SHP77 (cell line): ENCODE data around the gene CCDC192.
"Not testable (repeated sequence)": the region's sequence is repeated elsewhere in the genome, so short reads cannot be mapped to it uniquely, and the experiment has no call there.

Source experiments
- DNase-seq, 2 experiments: peaks; one replicate each; lab custom pipeline; 2025; lab: John Stamatoyannopoulos, UW

Gene CCDC192

DNA sequence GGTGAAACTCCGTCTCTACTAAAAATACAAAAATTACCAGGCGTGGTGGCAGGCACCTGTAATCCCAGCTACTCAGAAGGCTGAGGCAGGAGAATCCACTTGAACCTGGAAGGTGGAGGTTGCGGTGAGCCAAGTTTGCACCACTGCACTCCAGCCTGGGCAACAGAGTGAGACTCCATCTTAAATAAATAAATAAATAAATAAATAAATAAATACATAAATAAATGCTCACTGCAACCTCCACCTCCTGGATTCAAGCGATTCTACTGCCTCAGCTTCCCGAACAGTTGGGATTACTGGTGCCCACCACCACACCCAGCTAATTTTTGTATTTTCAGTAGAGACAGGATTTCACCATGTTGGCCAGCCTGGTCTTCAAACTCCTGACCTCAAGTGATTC, 144.4 kb downstream of the CCDC192 start:
- DNase-seq = not testable (repeated sequence)

DNA sequence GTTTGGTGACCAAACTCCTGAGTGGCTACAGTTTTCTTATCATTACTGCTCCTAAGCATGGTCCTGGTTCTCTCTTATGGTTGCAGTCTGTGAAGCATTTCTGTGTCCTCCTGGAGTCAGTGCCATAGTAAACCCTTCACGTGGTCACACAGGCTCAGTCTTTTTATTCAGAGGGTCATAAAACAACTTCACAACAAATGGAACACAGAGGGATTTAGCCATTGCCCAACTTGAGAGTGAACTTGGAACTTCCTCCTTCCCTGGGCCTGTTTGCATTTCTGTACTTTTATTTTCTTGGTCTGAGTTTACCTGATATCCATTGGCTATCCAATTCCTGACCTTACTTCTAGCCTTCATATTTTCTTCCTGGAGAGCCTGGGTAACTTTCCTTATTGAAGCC, 144.9 kb downstream of the CCDC192 start:
- DNase-seq = no peak

DNA sequence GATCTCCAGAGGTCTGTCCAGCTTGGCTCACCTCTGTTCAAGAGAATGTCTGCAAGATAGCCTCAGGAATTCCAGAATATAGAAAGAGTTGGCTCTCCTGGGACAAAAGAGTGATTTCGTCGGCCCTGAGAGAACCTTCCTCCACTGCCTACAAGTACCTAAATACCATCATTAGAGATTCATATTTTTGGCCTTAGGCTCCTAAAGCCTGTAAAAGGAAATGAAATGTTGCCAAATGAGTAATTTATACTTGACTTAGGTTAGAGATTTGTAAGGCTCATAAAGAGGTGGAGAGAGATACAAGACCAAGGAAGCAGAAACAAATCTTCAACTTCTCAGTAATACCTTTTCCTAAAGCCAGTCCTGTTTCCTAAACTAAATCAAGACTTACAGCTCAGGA, 146.2 kb downstream of the CCDC192 start:
- DNase-seq = no peak

DNA sequence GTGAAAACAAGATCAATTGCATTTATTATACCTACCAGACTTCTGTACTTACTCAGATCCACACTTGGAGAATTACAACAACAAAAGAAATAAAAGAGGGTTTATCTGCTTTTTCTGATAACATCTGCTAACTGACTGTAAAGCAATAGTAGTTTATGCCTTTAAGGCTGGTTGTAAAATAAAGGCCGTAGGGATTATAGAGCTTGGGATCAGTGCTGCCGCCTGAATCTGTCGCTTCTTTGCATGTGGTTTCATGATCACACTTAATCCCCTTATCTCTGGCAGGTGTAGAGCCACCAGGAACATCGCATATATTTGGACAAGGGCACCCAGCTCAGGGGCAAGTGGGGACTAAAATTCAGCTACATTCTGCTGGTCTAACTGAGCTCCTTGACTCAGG, 146.7 kb downstream of the CCDC192 start:
- DNase-seq = no peak

DNA sequence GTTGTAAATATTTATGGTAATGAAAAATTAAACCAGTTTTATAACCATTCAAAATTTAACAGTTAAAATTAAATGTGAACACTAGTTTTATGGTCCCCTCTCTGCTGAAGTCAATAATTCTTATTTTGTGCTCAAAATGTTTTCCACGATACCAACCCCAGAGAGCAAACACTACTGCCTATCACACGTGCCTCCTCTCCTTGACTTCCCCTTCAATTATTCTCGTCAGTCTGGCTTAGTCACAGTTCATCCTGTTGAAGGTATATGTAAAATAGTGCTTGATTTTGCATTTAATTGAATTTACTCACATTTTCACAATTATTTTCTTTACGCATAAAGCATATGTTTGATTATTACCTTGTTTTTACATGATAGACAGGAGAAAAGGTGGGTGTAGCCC, 148.8 kb downstream of the CCDC192 start:
- no peak for DNase-seq

DNA sequence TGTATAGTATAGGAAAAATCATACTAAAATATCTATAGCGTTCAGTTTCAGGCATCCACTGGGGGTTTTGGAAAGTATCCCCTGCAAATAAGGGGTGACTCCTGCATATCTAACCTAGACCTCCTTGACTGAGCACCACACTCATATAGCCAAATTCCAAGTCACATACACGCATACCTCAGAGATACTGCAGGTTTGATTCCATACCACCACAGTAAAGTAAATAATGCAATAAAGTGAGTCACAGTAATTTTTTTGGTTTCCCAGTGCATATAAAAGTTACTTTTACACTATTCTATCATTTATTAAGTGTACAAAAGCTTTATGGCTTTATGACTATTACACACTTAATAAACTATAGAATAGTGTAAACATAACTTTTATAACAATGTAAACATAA, 151.3 kb downstream of the CCDC192 start:
- no peak for DNase-seq

DNA sequence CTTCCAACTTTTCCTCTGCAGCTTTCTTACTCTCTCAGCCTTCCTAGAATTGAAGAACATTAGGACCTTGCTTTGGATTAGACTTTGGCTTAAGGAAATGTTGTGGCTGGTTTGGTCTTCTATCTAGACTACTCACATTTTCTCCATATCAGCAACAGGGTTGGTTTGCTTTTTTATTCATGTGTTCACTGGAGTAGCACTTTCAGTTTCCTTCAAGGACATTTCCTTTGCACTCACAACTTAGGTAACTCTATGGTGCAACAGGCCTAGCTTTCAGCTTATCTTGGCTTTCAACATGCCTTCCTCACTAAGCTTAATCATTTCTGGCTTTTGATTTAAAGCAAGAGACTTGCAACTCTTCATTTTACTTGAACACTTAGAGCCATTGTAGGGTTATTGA, 153.1 kb downstream of the CCDC192 start:
- no peak for DNase-seq

DNA sequence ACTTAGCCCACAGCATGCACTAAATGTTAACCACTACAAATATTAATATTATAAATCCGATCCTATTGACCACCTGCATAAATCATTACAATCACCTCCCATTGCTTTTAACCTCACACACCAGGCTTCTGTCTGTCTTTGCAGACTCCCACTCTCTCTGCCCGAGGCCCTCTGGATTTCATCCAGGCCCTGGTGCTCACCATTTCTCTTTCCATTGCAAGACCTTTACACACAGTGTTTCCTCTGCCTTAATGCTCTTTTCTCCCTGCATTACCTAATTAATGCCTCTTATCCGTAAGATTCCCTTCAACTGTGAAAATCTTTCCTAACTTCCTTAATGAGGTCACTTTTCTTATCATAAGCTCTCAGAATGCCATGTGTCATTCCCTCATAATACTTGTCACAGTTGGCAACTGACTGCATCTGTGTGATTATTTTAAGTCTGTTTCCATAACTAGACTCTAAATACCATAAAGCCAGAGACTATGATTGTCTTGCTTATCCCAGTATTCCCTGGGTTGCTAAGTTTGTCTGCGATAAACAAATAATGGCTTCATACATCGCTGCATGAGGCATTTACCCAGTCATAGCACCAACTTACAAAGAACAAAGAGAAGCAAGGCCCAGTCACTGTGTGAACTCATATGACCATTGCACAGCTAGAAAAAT, 155.1 kb downstream of the CCDC192 start:
- no peak for DNase-seq

DNA sequence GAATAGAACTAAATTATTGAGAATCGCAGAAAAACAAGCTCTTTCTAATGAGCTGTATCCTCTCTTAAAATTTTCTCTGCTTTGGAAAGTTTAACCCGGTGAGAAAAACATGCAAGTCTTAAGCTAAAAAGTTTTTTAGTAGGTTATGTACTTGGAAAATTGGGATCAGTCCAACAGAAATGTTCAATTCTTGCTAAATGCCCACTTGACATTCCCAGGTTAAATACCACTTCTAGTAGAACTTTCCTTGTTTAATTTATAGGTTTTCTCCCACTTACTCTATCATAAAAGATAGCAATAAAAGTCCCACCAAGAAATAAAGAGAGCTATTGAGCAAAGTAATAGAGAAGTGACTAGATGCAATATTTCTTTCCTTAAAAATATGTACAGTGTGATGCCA, 157.1 kb downstream of the CCDC192 start:
- DNase-seq = no peak

DNA sequence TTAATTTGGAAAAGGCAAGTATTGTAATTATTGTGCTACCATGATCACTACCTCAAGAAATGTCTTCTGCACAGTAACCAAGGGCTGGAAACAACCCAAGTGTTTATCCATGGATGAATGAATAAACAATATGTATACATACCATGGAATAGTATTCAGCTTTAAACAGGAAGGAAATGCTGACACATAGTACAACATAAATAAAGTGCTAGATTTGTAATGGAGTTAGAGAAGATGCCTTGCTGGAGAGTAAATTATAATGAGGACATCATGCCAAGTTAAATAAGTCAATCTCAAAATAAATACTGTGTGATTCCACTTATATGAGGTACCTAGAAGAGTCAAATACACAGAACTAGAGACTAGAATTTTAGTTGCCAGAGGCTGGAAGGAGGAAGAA, 160.0 kb downstream of the CCDC192 start:
- DNase-seq = no peak

DNA sequence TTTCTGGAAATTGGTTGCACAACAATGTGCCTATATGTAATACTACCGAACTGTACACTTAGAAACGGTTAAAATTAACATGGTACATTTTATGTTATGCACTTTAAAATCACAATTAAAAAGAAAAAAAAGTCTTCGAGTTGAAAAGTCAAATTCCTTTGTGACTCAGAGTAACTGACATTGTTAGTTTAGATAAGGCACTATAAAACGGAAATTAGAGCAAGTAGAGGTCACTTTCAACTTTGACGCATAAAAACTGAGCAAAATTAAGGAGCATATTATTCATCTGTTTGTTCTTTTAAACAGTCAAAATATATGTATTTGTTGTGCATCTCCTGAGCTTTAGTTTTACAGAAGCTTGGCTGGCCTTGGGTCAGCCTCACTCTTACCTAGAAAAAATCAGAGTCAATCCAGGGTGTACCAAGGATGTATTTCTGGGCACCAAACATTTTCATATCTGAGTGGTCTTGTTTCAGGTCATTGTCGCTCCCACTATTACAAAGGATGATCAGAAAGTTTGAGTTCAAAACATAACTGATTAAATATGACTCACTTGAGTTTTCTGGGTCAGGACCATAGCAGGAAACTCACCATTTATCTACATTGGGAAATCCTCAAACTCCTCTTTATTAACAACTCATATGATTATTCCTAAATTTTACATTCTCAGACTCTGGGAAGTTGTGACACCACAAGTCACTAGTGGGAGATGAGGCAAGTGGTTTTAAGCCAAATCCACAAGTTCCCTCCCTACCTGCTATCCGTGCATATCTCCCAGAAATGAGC, 160.6 kb downstream of the CCDC192 start:
- DNase-seq = no peak

DNA sequence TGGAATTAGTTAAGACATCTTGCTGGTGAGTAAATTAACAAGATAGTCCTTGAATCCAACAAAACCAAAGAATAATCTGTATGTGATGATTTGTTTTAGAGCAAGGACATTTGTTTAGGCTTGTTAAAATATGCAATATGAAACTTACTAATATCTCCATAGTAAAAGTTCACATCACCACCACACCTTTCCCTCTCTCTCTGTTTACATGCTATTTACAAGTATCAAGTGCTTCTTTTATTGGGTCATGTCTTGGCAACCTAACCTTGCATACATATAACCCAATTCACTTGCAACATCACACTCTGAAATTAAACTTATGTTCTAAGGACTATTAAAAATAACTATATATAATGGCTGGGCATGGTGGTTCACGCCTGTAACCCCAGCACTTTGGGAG, 161.3 kb downstream of the CCDC192 start:
- DNase-seq = no peak

DNA sequence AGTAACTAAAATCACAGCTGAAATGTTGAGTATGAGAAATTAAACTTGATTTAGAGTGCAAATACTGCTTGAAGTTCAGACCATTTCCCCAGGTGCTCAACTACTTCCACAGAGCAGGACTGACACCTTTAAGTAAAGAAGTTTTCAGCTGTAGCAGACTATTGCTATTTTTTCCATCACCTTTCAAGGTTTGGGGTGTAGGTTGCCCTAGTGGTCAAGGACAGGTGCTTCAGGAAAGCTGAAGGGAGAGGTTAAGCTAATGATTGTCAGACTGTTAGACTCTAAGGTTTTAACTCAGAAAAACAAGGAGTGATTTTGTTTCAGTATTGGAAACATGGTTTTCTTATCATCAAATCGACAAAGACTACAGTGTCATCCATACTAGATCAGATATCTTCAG, 162.1 kb downstream of the CCDC192 start:
- DNase-seq = no peak

DNA sequence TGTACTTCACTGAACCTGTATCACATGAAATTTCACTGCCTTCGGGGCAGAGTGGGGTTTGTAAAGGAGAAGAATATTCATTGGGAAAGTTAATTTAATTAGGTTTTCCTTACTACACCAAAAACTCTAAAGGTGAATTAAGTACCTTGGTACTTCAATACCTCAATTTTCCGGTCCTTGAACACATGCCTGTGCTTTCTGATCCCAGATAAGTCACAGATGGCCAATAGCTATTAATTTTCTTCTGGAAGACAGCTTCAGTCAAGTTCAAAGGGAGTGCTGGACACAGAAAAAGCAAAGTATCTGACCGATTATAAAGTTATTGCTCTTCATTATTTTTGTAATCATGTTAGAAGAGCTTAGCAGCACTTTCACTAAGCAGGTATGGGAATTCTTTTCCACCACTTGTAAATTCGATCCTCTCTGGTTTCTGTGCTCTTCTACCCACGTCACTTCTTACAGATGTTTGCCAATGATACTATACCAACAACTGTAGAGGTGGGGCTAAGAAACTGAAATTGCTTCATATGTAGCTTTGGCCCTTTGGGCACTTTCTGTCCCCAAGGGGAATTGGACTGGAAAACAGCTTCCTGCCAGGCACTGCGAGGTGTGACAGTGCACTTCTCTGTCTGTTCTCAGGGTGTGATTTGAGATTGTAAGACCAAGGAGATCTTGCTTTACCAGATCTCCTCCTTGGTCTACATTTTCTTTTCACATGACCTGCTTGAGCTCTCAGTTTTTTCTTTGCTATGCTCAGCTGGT, 164.0 kb downstream of the CCDC192 start:
- no peak for DNase-seq

DNA sequence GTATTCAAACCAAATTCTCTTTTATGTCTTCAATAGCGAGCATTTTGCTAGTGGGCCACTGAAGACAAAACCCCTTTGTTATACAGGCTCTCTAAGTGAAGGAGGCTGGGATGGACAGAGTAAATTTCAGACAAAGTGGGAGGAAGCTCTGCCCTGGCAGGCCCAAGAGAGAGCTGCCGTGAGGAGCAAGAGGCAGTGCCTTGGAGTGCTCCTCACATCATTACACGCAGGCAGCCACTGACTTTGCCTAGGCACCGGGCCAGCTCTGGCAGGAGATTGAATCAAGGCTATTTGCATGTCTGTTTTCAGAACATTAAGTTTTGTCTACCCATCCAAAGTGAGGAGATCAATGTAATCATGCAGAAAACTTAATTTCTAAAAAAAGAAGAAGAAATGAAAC, 167.7 kb downstream of the CCDC192 start:
- no peak for DNase-seq

DNA sequence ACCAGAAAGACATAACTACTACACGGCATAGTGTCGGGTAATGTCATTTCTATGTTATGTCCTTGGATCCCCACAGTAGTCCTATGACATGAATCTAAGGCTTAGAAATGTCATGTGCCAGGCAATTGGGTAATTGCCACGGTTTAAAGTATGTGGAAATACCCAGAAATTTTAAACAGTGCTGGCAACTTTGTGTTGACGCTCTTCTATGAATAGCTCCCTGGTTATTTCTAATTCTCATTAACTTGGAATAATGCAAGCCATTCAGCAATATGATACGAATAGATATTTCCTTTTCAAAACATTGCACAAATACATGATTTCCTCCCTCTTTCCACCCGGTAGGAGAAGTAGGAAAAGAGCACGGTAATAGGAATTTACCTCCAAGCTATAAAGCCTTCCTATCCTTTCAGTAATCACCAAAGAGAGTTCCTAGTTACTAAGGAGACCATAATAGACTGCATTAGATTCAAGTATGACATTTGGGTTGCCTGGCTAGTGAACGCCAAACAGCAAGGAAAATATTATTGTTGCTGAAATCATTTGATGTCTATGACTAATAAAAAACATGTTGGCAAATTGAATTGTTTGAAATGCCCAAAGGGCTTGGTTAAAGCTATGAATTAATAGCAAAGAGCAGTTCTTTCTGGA, 168.4 kb downstream of the CCDC192 start:
- DNase-seq = no peak

DNA sequence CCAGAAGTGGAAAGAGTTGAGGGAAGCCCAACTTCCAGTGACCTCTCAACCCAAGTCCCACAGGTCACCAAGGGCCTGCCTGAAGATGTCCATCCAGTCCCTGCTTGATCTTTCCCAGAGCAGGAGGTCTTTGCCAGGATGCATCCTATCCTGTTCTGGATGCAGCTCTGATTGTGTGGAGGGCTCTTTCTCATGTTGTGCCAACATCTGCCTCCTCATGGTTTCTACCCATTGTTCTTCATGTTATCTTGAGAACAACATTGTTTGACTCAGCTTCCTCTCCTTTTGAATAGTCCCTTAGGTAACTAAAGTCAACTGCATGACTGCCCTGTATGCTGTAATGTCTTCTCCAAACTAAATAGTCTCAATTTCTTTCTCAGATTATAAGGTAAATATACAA, 169.3 kb downstream of the CCDC192 start:
- no peak for DNase-seq

DNA sequence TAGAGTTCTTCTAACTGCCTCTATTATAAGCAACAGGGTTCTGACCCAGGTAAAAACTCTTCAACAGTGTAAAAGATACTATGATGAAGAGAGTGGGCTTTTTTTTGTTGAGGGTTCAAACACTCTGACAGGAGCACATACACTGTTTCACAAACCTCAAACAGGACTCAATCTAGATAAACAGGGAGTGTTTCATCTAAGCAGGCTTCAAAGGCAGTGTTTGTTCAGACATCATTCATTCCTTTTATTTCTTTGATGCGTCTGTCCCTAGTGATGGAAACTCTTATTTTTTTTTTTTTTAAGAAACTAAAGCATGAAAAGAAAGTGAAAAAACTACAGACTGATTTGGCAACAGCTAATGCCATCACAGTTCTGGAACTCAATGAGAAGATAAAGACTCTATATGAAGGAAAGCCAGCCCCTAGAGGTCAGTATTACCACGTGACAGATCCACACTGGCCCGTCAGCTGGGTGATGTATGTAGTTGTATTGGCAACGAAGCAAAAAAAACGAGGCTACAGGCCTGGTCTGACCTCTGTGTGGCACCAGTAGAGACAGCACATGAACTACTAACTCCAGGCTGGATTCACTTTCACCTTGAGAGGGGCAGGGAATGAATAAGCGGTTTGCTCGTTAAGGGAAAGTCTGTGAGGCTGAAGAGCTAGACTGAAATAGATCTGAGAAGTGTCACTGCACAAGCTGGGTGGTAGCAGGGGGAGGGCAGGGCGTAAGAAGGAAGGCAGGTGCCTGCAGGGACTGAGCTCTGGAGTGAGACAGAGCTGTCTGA, 172.2 kb downstream of the CCDC192 start:
- peak; percentile 86 for DNase-seq

DNA sequence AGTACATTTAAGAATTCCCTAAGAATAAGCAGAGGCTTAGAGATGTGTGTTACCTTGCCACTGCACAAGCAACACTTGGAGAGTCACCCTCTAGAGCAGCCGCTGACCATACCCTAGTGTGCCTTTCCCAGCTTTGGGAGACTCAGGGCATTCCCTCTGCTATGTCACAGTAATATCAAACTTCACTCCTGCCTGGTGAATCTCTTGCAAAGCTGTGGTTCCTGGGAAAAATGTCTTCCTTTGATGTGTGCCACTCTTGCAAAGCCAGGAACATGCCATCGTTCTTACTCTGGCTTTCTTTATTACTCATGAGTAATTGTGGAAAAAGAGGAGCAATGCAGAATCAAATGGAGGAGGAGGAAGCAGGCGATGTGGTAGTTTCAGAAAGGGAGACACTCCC, 173.2 kb downstream of the CCDC192 start:
- no peak for DNase-seq

DNA sequence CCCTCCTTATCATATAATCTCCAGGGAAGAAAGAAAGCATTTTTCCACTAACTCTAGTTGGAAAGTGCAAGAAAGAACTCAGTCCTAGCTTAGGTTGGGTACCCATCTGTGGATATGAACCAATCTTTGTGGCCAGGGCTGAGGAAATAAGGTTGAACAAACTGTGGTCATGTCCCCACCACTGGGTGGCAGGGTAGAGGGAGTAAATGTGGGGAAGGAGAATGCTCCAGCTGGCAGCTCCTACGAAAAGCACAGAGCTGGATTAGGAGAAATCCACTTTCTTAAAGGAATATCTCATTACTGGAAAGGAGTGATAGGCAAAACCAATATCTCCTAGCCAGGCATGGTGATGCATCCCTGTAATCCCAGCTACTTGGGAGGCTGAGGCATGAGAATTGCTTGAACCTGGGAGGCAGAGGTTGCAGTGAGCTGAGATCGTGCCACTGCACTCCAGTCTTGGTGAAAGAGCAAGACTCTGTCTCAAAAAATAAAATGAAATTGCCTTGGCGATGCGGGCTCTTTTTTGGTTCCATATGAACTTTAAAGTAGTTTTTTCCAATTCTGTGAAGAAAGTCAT, 175.1 kb downstream of the CCDC192 start:
- peak; percentile 40 to 50 for DNase-seq

DNA sequence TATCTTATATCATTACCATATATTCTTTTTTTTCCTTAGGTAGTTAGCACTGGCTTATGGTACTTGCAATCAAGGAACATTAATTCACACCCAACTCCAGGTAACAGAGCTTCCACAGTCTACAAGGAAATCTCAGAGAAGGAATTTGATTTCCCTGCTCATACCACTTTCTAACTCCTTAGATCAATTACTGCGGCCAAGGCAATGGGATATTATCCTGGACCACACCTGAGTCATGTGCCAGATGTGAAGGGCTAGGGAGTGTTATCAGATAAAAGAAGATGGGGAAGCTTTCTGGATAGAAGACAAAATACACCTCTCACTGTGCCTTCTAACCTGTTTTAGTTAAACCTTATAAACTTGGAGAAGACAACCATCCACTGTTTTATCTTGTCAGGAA, 181.2 kb downstream of the CCDC192 start:
- DNase-seq = no peak
